Neural cell (in vitro differentiated cells): ENCODE results near the gene NHERF1. TPM values are rescaled to one million over a fixed set of nuclear protein-coding genes. Genes with fewer than 3 reads are reported as not detected.

ENCODE experiments used
- H2AFZ ChIP-seq: fragments of 200-600, 300-800 bp; sonication (generic), shearing (Covaris generic); 2 replicates; pipeline ENCODE4 v1.6.0; 2014; ENCODE audit warnings: low read depth, mild to moderate bottlenecking, antibody characterized with exemption, low read length, moderate library complexity
- H3F3A ChIP-seq: fragments of 200-600 bp; shearing (Covaris generic); 2 replicates; pipeline ENCODE4 v1.6.1; 2016; ENCODE audit warnings: mild to moderate bottlenecking, moderate library complexity, mixed read lengths, antibody characterized with exemption, low read length; ENCODE audit not compliant: insufficient read depth, poor library complexity, severe bottlenecking
- H3K27ac ChIP-seq: fragments of 200-600, 300-800 bp; sonication (generic), shearing (Covaris generic); 2 replicates; pipeline ENCODE4 v1.5.1; 2014; ENCODE audit warnings: mild to moderate bottlenecking, low read length, moderate library complexity
- H3K27me3 ChIP-seq: fragments of 300-800, 200-600 bp; sonication (generic), shearing (Covaris generic); 2 replicates; pipeline ENCODE4 v1.6.0; 2014; ENCODE audit warnings: mild to moderate bottlenecking, low read depth, low read length, moderate library complexity; ENCODE audit not compliant: insufficient read depth
- H3K36me3 ChIP-seq: fragments of 300-800, 200-600 bp; sonication (generic), shearing (Covaris generic); 2 replicates; pipeline ENCODE4 v1.5.1; 2014; ENCODE audit warnings: mild to moderate bottlenecking, antibody characterized with exemption, low read length, moderate library complexity; ENCODE audit not compliant: insufficient read depth
- H3K4me2 ChIP-seq: fragments of 300-800, 200-600 bp; sonication (generic), shearing (Covaris generic); 2 replicates; pipeline ENCODE4 v1.6.0; 2014; ENCODE audit warnings: mild to moderate bottlenecking, low read length
- H3K4me3 ChIP-seq: fragments of 300-800, 200-600 bp; sonication (generic), shearing (Covaris generic); 2 replicates; pipeline ENCODE4 v1.5.1; 2014; ENCODE audit warnings: mild to moderate bottlenecking, low read length, moderate library complexity
- H3K79me2 ChIP-seq: fragments of 200-600 bp; shearing (Covaris generic); replicated peaks from 2 replicates; pipeline ENCODE4 v1.6.0; 2014; ENCODE audit warnings: mild to moderate bottlenecking, low read length, moderate library complexity; ENCODE audit not compliant: insufficient read depth
- H3K9ac ChIP-seq: fragments of 300-800, 200-600 bp; sonication (generic), shearing (Covaris generic); 2 replicates; pipeline ENCODE4 v1.6.1; 2016; ENCODE audit warnings: mild to moderate bottlenecking, low read length, mixed read lengths
- H3K9me2 ChIP-seq: fragments of 200-600 bp; shearing (Covaris generic); 2 replicates; pipeline ENCODE4 v1.6.1; 2016; ENCODE audit warnings: mild to moderate bottlenecking, low read length, mixed read lengths; ENCODE audit not compliant: insufficient read depth
- H3K9me3 ChIP-seq: fragments of 200-600, 300-800 bp; sonication (generic), shearing (Covaris generic); 2 replicates; pipeline ENCODE4 v1.6.1; 2016; ENCODE audit warnings: mild to moderate bottlenecking, mixed run types, low read length, moderate library complexity, mixed read lengths
- H4K20me1 ChIP-seq: fragments of 200-600 bp; shearing (Covaris generic); 2 replicates; pipeline ENCODE4 v1.6.1; 2016; ENCODE audit warnings: mild to moderate bottlenecking, mixed run types; ENCODE audit not compliant: insufficient read depth
- CTCF ChIP-seq: fragments of 450-650 bp; IDR thresholded peaks from 2 replicates; pipeline ENCODE4 v1.5.1; 2014; ENCODE audit warnings: antibody characterized with exemption, mild to moderate bottlenecking, moderate library complexity; ENCODE audit not compliant: poor library complexity, severe bottlenecking
- EP300 ChIP-seq: fragments of 450-650 bp; conservative IDR thresholded peaks from 2 replicates; pipeline ENCODE4 v1.6.1; 2014; ENCODE audit warnings: antibody characterized with exemption, mild to moderate bottlenecking, moderate library complexity; ENCODE audit not compliant: poor library complexity, severe bottlenecking
- EZH2 ChIP-seq: fragments of 200-600, 300-800 bp; shearing (Covaris generic), sonication (generic); IDR thresholded peaks from 2 replicates; pipeline ENCODE4 v1.6.1; 2014; ENCODE audit warnings: antibody characterized with exemption, low read length, borderline replicate concordance, mild to moderate bottlenecking; ENCODE audit not compliant: insufficient read depth, poor library complexity, severe bottlenecking
- MXI1 ChIP-seq: fragments of 450-650 bp; conservative IDR thresholded peaks from 2 replicates; pipeline ENCODE4 v1.6.1; 2014; ENCODE audit warnings: antibody characterized with exemption, mild to moderate bottlenecking; ENCODE audit not compliant: poor library complexity, severe bottlenecking
- POLR2AphosphoS5 ChIP-seq: IDR thresholded peaks from 2 replicates; pipeline ENCODE4 v1.6.1; 2012
- RAD21 ChIP-seq: fragments of 450-650 bp; conservative IDR thresholded peaks from 2 replicates; pipeline ENCODE4 v1.6.1; 2014; ENCODE audit warnings: antibody characterized with exemption, mild to moderate bottlenecking, moderate library complexity
- SMC3 ChIP-seq: fragments of 450-650 bp; conservative IDR thresholded peaks from 2 replicates; pipeline ENCODE4 v1.6.1; 2014; ENCODE audit warnings: antibody characterized with exemption, mild to moderate bottlenecking, moderate library complexity; ENCODE audit not compliant: poor library complexity
- TAF1 ChIP-seq: IDR thresholded peaks from 2 replicates; pipeline ENCODE4 v1.6.1; 2012; ENCODE audit warnings: low read depth
- polyA plus RNA-seq: library from polyadenylated mRNA; depleted of rRNA; stranded (reverse); fragments of >200 nt; gene quantifications from 2 replicates; pipeline ENCODE4 v1.2.3, GENCODE V29; 2014
- TF ChIP-seq, protein P1 (sequence below): IDR thresholded peaks from 2 replicates; pipeline ENCODE4 v1.6.1; 2012; ENCODE audit warnings: borderline replicate concordance

NHERF1 gene
- polyA plus RNA-seq, 1 donor from 2014 or later, result 0.51 TPM

GRCh38 chr17:74739227-74739831 is 9.1 kb upstream of the NHERF1 start:
- Histone ChIP-seq H4K20me1 (no peaks in the 10 kb centered on the region), H3K27me3 (peaks cover 51% of the 10 kb centered on the region), H3K9me3 (no peaks in the 10 kb centered on the region), H3K9ac (no peak overlapping the region), H2AFZ (no peak overlapping the region), H3K79me2 (no peaks in the 10 kb centered on the region), H3K9me2 (no peaks in the 10 kb centered on the region), H3K4me2 (no peak overlapping the region), H3K27ac (no peak overlapping the region), H3K4me3 (no peak overlapping the region), H3F3A (no peaks in the 10 kb centered on the region), H3K36me3 (no peaks in the 10 kb centered on the region)
- no peak for TF ChIP-seq MXI1
- no peak for TF ChIP-seq TAF1
- no peak for TF ChIP-seq RAD21
- no peak for TF ChIP-seq POLR2AphosphoS5

DNA sequence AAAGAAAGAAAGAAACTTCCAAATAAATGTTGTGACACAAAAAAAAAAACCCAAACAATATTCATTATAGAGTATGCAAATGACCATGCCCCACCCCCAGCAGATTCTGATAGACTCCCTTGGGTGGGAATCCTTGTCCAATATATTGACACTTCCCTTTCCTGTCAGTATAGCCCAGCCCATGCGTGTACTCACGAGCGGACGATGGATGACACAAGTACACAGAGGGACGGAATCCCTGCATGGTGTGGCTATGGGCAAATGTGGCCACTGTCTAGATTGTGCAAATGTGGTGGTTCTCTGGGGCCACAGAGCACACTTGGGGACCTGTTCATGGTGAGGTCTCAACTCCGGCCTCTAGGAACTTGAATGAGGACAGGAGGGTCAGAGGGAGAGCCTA is 8.3 kb upstream of the NHERF1 start:
- TF ChIP-seq MXI1 (no peak), POLR2AphosphoS5 (no peak), CTCF (no peak), EZH2 (no peak), RAD21 (no peak), SMC3 (no peak), EP300 (no peak), TAF1 (no peak)
- TF ChIP-seq, protein P1, sequence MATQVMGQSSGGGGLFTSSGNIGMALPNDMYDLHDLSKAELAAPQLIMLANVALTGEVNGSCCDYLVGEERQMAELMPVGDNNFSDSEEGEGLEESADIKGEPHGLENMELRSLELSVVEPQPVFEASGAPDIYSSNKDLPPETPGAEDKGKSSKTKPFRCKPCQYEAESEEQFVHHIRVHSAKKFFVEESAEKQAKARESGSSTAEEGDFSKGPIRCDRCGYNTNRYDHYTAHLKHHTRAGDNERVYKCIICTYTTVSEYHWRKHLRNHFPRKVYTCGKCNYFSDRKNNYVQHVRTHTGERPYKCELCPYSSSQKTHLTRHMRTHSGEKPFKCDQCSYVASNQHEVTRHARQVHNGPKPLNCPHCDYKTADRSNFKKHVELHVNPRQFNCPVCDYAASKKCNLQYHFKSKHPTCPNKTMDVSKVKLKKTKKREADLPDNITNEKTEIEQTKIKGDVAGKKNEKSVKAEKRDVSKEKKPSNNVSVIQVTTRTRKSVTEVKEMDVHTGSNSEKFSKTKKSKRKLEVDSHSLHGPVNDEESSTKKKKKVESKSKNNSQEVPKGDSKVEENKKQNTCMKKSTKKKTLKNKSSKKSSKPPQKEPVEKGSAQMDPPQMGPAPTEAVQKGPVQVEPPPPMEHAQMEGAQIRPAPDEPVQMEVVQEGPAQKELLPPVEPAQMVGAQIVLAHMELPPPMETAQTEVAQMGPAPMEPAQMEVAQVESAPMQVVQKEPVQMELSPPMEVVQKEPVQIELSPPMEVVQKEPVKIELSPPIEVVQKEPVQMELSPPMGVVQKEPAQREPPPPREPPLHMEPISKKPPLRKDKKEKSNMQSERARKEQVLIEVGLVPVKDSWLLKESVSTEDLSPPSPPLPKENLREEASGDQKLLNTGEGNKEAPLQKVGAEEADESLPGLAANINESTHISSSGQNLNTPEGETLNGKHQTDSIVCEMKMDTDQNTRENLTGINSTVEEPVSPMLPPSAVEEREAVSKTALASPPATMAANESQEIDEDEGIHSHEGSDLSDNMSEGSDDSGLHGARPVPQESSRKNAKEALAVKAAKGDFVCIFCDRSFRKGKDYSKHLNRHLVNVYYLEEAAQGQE, result no peak
- no peaks in the 10 kb centered on the region for H3F3A ChIP-seq
- H3K79me2 ChIP-seq, result no peaks in the 10 kb centered on the region
- no peak overlapping the region for H3K9ac ChIP-seq
- H4K20me1 ChIP-seq, result no peaks in the 10 kb centered on the region
- H3K27me3 ChIP-seq, result peaks cover 43% of the 10 kb centered on the region
- no peak overlapping the region for H2AFZ ChIP-seq
- H3K4me2 ChIP-seq, result no peak overlapping the region
- no peak overlapping the region for H3K4me3 ChIP-seq
- H3K9me3 ChIP-seq, result no peaks in the 10 kb centered on the region
- H3K9me2 ChIP-seq, result no peaks in the 10 kb centered on the region
- H3K36me3 ChIP-seq, result no peaks in the 10 kb centered on the region
- H3K27ac ChIP-seq, result no peak overlapping the region
